T-cell (primary cell): ENCODE results near the gene DDR2. TPM values are rescaled to one million over a fixed set of nuclear protein-coding genes. Genes with fewer than 3 reads are reported as not detected.

ENCODE experiments used
- ATAC-seq, 4 experiments: fragments of 200-7000 bp in 3 of 4; fragments of 150-1000 bp in 1 of 4; cut with Tn5 transposase; replicated peaks in 1 of 4; 1 replicate in 3 of 4; 2 replicates in 1 of 4; pipeline ENCODE4 v1.10.0; 2021; ENCODE audit warnings: moderate library complexity in 3 of 4, mild to moderate bottlenecking in 2 of 4, moderate number of reproducible peaks in 1 of 4
- CTCF ChIA-PET, 2 donors: fragments of 300-600 bp; sonication (Branson Sonifier 250); formaldehyde crosslinking; loops; one replicate each; lab custom pipeline; 2022; ENCODE audit warnings: antibody characterized with exemption in 2 of 2; lab: Charles Lee
- POLR2A ChIA-PET, 2 donors: fragments of 300-600 bp; sonication (Branson Sonifier 250); formaldehyde crosslinking; loops; one replicate each; lab custom pipeline; 2022; ENCODE audit warnings: antibody characterized with exemption in 2 of 2; lab: Charles Lee
- DNase-seq, 35 experiments: peaks; one replicate each; pipeline versions ENCODE4 v3.0.0 to v3.0.0-alpha.2; 2013 to 2023
- H3K27ac ChIP-seq: one replicate; pipeline ENCODE4 v1.5.1; 2013; ENCODE audit warnings: low read length
- H3K27me3 ChIP-seq, 2 experiments: replicated peaks in 1 of 2; 1 replicate in 1 of 2; 2 replicates in 1 of 2; pipeline versions ENCODE4 v1.6.1 to v1.7.0; 2013; ENCODE audit warnings: low read length in 1 of 2, mixed read lengths in 1 of 2; ENCODE audit not compliant: control insufficient read depth in 2 of 2, insufficient read depth in 2 of 2; ENCODE audit errors: extremely low read depth in 1 of 2
- H3K36me3 ChIP-seq, 2 donors: 1 replicate in 1 of 2; 2 replicates in 1 of 2; pipeline versions ENCODE4 v1.6.1 to v1.7.0; 2013; ENCODE audit warnings: low read length in 1 of 2; ENCODE audit not compliant: control insufficient read depth in 2 of 2, insufficient read depth in 1 of 2; ENCODE audit errors: extremely low read depth in 1 of 2
- H3K4me1 ChIP-seq, 2 experiments: 1 replicate in 1 of 2; 2 replicates in 1 of 2; pipeline versions ENCODE4 v1.6.1 to v1.7.0; 2013; ENCODE audit warnings: low read length in 2 of 2, mixed read lengths in 1 of 2; ENCODE audit not compliant: insufficient read depth in 2 of 2, control insufficient read depth in 1 of 2; ENCODE audit errors: extremely low read depth in 1 of 2
- H3K4me3 ChIP-seq, 2 donors: 1 replicate in 1 of 2; 2 replicates in 1 of 2; pipeline versions ENCODE4 v1.5.1 to v1.7.0; 2013; ENCODE audit warnings: mild to moderate bottlenecking in 2 of 2, low read length in 1 of 2, moderate library complexity in 1 of 2; ENCODE audit not compliant: control insufficient read depth in 1 of 2; ENCODE audit errors: extremely low read depth in 1 of 2
- H3K9me3 ChIP-seq: 2 replicates; pipeline ENCODE4 v1.7.0; 2013
- H3K27ac Mint-ChIP-seq, 2 donors: one replicate each; pipeline ENCODE4 v1.8.0; 2020 to 2021; ENCODE audit warnings: mild to moderate bottlenecking in 2 of 2, mixed read lengths in 2 of 2
- H3K27me3 Mint-ChIP-seq, 2 donors: one replicate each; pipeline ENCODE4 v1.8.0; 2021 to 2022; ENCODE audit warnings: mixed read lengths in 2 of 2
- H3K36me3 Mint-ChIP-seq: one replicate; pipeline ENCODE4 v1.8.0; 2021; ENCODE audit warnings: mixed read lengths
- H3K4me1 Mint-ChIP-seq, 3 donors: one replicate each; pipeline ENCODE4 v1.8.0; 2020 to 2022; ENCODE audit warnings: mixed read lengths in 3 of 3, mild to moderate bottlenecking in 1 of 3
- H3K4me3 Mint-ChIP-seq, 3 donors: one replicate each; pipeline ENCODE4 v1.8.0; 2020 to 2022; ENCODE audit warnings: mild to moderate bottlenecking in 3 of 3, mixed read lengths in 3 of 3, moderate library complexity in 3 of 3
- H3K9me3 Mint-ChIP-seq, 3 donors: one replicate each; pipeline ENCODE4 v1.8.0; 2020 to 2022; ENCODE audit warnings: mixed read lengths in 3 of 3
- WGBS: methylation state at CpG from one replicate; pipeline ENCODE4 v1.1.5; 2013; ENCODE audit warnings: missing lambda C conversion rate; ENCODE audit not compliant: insufficient coverage; 5-methylcytosine and 5-hydroxymethylcytosine counted together
- total RNA-seq, 35 experiments: library from RNA in 6 of 35; stranded (reverse) in 6 of 35; fragments of 120-200 nt in 1 of 35; gene quantifications; one replicate each; pipeline versions ENCODE4 v1.2.1 to v1.2.4 and lab custom pipeline; 2013 to 2026

The DDR2 gene
- total RNA-seq, 5 donors from 2014 or later (not counting 1 experiment from before 2014, with no cell fraction given) = 0.28 to 0.67 (median 0.59) TPM

DNA sequence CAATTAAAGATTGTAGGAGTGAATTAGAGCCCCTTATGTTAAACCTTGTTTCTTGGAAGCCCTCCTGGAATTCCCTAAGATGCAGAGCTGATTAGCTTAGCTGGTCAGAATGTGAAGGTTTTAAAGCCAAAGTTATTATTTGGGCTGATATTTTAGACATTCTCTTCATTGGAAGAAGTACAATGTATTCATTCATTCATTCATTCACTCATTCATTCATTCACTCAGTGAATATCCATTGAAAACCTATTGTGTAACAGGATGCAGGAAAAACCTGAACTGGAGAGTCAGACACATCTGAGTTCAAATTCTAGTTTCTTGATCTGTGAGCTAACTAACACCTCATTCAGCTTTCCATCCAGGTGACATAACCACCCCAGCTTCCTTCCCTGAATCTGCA lies 29.7 kb downstream of the DDR2 start:
- Mint-ChIP-seq H3K4me3 (no peak overlapping the region), H3K4me1 (no peaks in the 10 kb centered on the region), H3K36me3 (no peaks in the 10 kb centered on the region), H3K27me3 (peaks cover 3 to 20% of the 10 kb centered on the region in 2 donors), H3K9me3 (no peaks in the 10 kb centered on the region), H3K27ac (no peak overlapping the region)
- POLR2A ChIA-PET = no interaction called here
- H3K9me3 ChIP-seq = no peaks in the 10 kb centered on the region
- no peak overlapping the region for H3K4me3 ChIP-seq
- no peaks in the 10 kb centered on the region for H3K4me1 ChIP-seq
- no peaks in the 10 kb centered on the region for H3K36me3 ChIP-seq
- DNase-seq (no peak), ATAC-seq (no peak)
- H3K27ac ChIP-seq = no peak overlapping the region
- peaks cover 0 to 8% of the 10 kb centered on the region in 2 experiments for H3K27me3 ChIP-seq
- CTCF ChIA-PET = no interaction called here

DNA sequence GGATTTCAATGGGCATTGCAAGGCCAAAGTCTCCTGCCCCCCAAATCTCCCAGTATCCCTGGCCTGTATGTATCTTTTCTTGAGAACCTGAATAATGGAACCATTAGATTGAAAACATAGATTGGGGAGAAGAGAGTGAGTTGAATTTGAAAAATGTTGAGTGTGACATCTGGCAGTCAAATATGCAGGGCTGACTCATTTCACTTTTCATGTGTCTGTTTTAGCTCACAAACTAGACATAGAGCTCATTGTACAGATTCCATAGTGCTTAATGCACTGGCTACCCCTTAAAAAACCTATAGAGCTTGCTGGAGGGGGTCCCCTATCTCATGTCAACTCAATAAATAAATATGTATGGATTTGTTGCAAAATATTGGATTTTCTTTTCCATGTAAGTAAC lies 30.8 kb downstream of the DDR2 start:
- CTCF ChIA-PET = no interaction called here
- no peaks in the 10 kb centered on the region for H3K36me3 ChIP-seq
- H3K4me3 Mint-ChIP-seq = no peak overlapping the region
- peaks cover under 1 to 17% of the 10 kb centered on the region in 2 donors for H3K27me3 Mint-ChIP-seq
- no peak for DNase-seq
- POLR2A ChIA-PET = no interaction called here
- ATAC-seq = no peak
- peaks cover 2 to 4% of the 10 kb centered on the region in 2 experiments for H3K27me3 ChIP-seq
- no peaks in the 10 kb centered on the region for H3K4me1 Mint-ChIP-seq
- no peaks in the 10 kb centered on the region for H3K9me3 Mint-ChIP-seq
- no peaks in the 10 kb centered on the region for H3K4me1 ChIP-seq
- no peak overlapping the region for H3K27ac ChIP-seq
- H3K27ac Mint-ChIP-seq = no peak overlapping the region
- H3K9me3 ChIP-seq = no peaks in the 10 kb centered on the region
- no peak overlapping the region for H3K4me3 ChIP-seq
- no peaks in the 10 kb centered on the region for H3K36me3 Mint-ChIP-seq

GRCh38 chr1:162663589-162664106 lies 31.4 kb downstream of the DDR2 start:
- Mint-ChIP-seq H3K27me3 (peaks cover 0 to 16% of the 10 kb centered on the region in 2 donors), H3K27ac (no peak overlapping the region), H3K4me1 (no peaks in the 10 kb centered on the region), H3K9me3 (no peaks in the 10 kb centered on the region), H3K36me3 (no peaks in the 10 kb centered on the region), H3K4me3 (no peak overlapping the region)
- no peak for ATAC-seq
- Histone ChIP-seq H3K36me3 (no peaks in the 10 kb centered on the region), H3K4me1 (no peaks in the 10 kb centered on the region), H3K9me3 (no peaks in the 10 kb centered on the region), H3K27me3 (peaks cover 0 to 2% of the 10 kb centered on the region in 2 experiments), H3K4me3 (no peak overlapping the region), H3K27ac (no peak overlapping the region)
- POLR2A ChIA-PET = no interaction called here
- 53% methylated on average over 5 of the region's 8 CpGs for WGBS
- no peak for DNase-seq
- CTCF ChIA-PET = no interaction called here

DNA sequence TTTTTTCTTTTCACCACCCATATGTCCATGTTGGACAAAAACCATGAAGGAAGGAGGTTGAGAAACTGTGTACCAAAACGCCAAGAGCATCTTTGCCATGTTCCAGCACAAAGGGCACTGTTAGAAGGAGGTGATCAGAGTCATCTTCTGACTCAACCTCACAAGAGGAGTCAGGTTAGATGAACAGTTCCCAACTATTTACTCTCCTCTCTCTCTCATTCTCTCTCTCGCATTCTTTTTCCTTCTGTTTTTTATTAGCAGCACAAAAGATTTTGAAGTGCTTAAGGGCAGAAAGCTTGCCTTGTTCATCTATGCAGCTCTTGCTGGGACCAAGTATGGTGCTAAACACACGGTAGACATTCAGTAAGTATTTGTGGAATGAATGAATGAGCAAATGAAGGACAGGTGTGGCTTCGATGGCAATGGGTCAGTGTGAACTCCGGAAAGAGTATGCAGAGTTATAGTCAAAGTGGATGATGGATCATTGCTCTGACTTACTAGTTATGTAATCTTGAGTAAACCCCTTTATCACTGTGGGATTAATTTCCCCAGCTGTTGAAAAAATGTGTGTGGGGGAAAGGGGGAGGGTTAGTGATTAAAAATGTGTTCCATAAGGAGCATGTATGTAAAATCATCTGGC lies 33.9 kb downstream of the DDR2 start:
- ATAC-seq = no peak
- CTCF ChIA-PET = no interaction called here
- H3K9me3 Mint-ChIP-seq = no peaks in the 10 kb centered on the region

GRCh38 chr1:162667381-162668080 lies 35.3 kb downstream of the DDR2 start:
- no CpG with 5 or more reads among the region's 2 CpGs for WGBS
- ChIA-PET CTCF (no interaction called here), POLR2A (no interaction called here)

More for the DNA sequence above, 33.9 kb downstream of the DDR2 start:
- H3K4me3 ChIP-seq = no peak overlapping the region
- Mint-ChIP-seq H3K27me3 (peaks cover 0 to 10% of the 10 kb centered on the region in 2 donors), H3K4me3 (no peak overlapping the region), H3K36me3 (no peaks in the 10 kb centered on the region), H3K4me1 (no peaks in the 10 kb centered on the region), H3K27ac (no peak overlapping the region)
- no peaks in the 10 kb centered on the region for H3K4me1 ChIP-seq
- no peaks in the 10 kb centered on the region for H3K9me3 ChIP-seq
- no peaks in the 10 kb centered on the region for H3K36me3 ChIP-seq
- no peak overlapping the region for H3K27ac ChIP-seq
- no peak for DNase-seq
- WGBS = 93% methylated on average over 3 of the region's 5 CpGs
- POLR2A ChIA-PET = no interaction called here
- peaks cover 0 to 2% of the 10 kb centered on the region in 2 experiments for H3K27me3 ChIP-seq

DNA sequence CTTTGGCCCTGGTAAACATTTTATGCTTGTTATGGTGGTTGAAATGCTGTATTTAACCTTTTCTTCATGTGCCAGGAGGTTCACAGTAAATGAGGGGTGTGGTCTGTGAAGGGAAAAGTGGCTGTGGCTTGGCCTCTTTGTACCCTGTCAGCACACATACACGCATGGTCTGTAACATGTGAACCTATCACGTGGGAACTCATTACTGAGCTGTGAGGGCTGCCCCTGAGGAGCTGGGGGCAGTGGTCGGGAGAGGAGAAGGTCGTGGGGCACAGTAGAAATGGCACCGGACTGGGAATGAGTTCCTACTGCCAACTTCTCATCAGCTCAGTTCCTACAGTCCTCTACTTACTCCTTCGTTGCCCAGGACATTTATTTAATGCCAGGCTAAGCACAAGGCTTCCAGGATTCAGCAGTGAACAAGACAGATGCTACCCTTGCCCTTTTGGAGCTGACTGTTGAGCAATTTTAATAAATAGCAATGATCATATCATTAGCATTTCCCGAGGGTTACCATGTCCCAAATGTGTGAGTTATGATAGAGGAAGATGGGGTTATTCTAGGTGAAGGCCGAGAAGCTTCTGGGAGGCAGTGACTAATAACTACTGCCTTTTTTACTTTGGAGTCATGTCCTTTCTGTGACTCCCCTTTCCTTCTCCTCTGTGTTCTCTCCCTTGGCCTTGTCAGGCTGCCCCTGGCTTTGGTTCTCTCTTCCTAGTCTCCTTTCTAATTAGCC lies 38.8 kb downstream of the DDR2 start:
- no peak for DNase-seq
- H3K9me3 Mint-ChIP-seq = no peaks in the 10 kb centered on the region
- Histone ChIP-seq H3K27ac (no peak overlapping the region), H3K36me3 (no peaks in the 10 kb centered on the region), H3K27me3 (peaks cover 0 to 2% of the 10 kb centered on the region in 2 experiments), H3K4me3 (no peak overlapping the region), H3K9me3 (no peaks in the 10 kb centered on the region), H3K4me1 (no peaks in the 10 kb centered on the region)
- no peak for ATAC-seq
- peaks cover 0 to 6% of the 10 kb centered on the region in 2 donors for H3K27me3 Mint-ChIP-seq
- H3K4me3 Mint-ChIP-seq = no peak overlapping the region
- no peak overlapping the region for H3K27ac Mint-ChIP-seq
- POLR2A ChIA-PET = interaction anchor here in 1 of 2 donors (0.5 kb wide), 1 partner anchor 244 kb away, joined by 6 read pairs; no protein-coding TSS in a partner anchor
- H3K4me1 Mint-ChIP-seq = no peaks in the 10 kb centered on the region
- WGBS = 63% methylated on average over 3 of the region's 8 CpGs
- no peaks in the 10 kb centered on the region for H3K36me3 Mint-ChIP-seq
- CTCF ChIA-PET = no interaction called here

More at GRCh38 chr1:162667381-162668080, 35.3 kb downstream of the DDR2 start:
- DNase-seq (no peak), ATAC-seq (no peak)
- Histone ChIP-seq H3K36me3 (no peaks in the 10 kb centered on the region), H3K4me1 (no peaks in the 10 kb centered on the region), H3K27ac (no peak overlapping the region), H3K27me3 (peaks cover 0 to 2% of the 10 kb centered on the region in 2 experiments), H3K9me3 (no peaks in the 10 kb centered on the region), H3K4me3 (no peak overlapping the region)
- Mint-ChIP-seq H3K27ac (no peak overlapping the region), H3K4me3 (no peak overlapping the region), H3K36me3 (no peaks in the 10 kb centered on the region), H3K4me1 (no peaks in the 10 kb centered on the region), H3K9me3 (no peaks in the 10 kb centered on the region), H3K27me3 (peaks cover 0 to 10% of the 10 kb centered on the region in 2 donors)
